Fibroblast of lung (primary cell): ENCODE results near the gene SLC38A6. TPM values are rescaled to one million over a fixed set of nuclear protein-coding genes. Genes with fewer than 3 reads are reported as not detected.

Experiments
- DNase-seq, 2 donors: peaks; one replicate each; pipeline versions ENCODE4 v3.0.0 to v3.0.0-alpha.2; 2010; ENCODE audit warnings: low read depth in 2 of 2
- H2AFZ ChIP-seq: 2 replicates; pipeline ENCODE4 v1.5.1; 2012; ENCODE audit warnings: low read length, control low read depth, inconsistent platforms
- H3K27ac ChIP-seq: 2 replicates; pipeline ENCODE4 v1.5.1; 2011; ENCODE audit warnings: low read length, control low read depth; ENCODE audit not compliant: insufficient read depth
- H3K27me3 ChIP-seq: 2 replicates; pipeline ENCODE4 v1.5.1; 2011; ENCODE audit warnings: mild to moderate bottlenecking, low read length; ENCODE audit not compliant: control insufficient read depth, insufficient read depth
- H3K36me3 ChIP-seq: 2 replicates; pipeline ENCODE4 v1.5.1; 2011; ENCODE audit warnings: low read length; ENCODE audit not compliant: control insufficient read depth, insufficient read depth
- H3K4me1 ChIP-seq: 2 replicates; pipeline ENCODE4 v1.5.1; 2011; ENCODE audit warnings: low read length; ENCODE audit not compliant: control insufficient read depth, insufficient read depth; ENCODE audit errors: extremely low read depth
- H3K4me2 ChIP-seq: 2 replicates; pipeline ENCODE4 v1.5.1; 2011; ENCODE audit warnings: low read length, control low read depth; ENCODE audit not compliant: insufficient read depth; ENCODE audit errors: extremely low read depth
- H3K4me3 ChIP-seq, 4 experiments: fragments of 200-600 bp in 1 of 4; sonication (generic) in 1 of 4; replicated peaks in 1 of 4; 2 replicates each; pipeline ENCODE4 v1.5.1; 2011 to 2016; ENCODE audit warnings: low read length in 4 of 4, low read depth in 3 of 4, mild to moderate bottlenecking in 3 of 4, control low read depth in 2 of 4, inconsistent platforms in 1 of 4, mixed read lengths in 1 of 4; ENCODE audit not compliant: insufficient read depth in 1 of 4; ENCODE audit errors: control extremely low read depth in 1 of 4
- H3K79me2 ChIP-seq: 2 replicates; pipeline ENCODE4 v1.5.1; 2012; ENCODE audit warnings: mild to moderate bottlenecking, low read length, inconsistent platforms; ENCODE audit not compliant: control insufficient read depth, insufficient read depth
- H3K9ac ChIP-seq: 2 replicates; pipeline ENCODE4 v1.5.1; 2011; ENCODE audit warnings: mild to moderate bottlenecking, low read length, control low read depth; ENCODE audit not compliant: insufficient read depth
- H3K9me3 ChIP-seq: 2 replicates; pipeline ENCODE4 v1.5.1; 2012; ENCODE audit warnings: low read depth, low read length; ENCODE audit not compliant: control insufficient read depth, insufficient read depth
- H4K20me1 ChIP-seq: 2 replicates; pipeline ENCODE4 v1.5.1; 2011; ENCODE audit warnings: low read length; ENCODE audit not compliant: control insufficient read depth, insufficient read depth; ENCODE audit errors: extremely low read depth
- CTCF ChIP-seq, 2 donors: IDR thresholded peaks in 1 of 2; conservative IDR thresholded peaks in 1 of 2; 1 replicate in 1 of 2; 2 replicates in 1 of 2; pipeline ENCODE4 v1.5.1; 2011 to 2012; ENCODE audit warnings: low read length in 2 of 2, control low read depth in 1 of 2, inconsistent platforms in 1 of 2, low read depth in 1 of 2, mild to moderate bottlenecking in 1 of 2
- EZH2 ChIP-seq: IDR thresholded peaks from 2 replicates; pipeline ENCODE4 v1.5.1; 2012; ENCODE audit warnings: low read length, control low read depth, mild to moderate bottlenecking; ENCODE audit errors: missing control alignments
- polyA plus RNA-seq, 2 donors: library from polyadenylated mRNA; depleted of rRNA in 1 of 2; stranded (reverse) in 1 of 2; unstranded in 1 of 2; fragments of >200 nt; gene quantifications; 2 replicates each; pipeline ENCODE4 v1.2.1, GENCODE V29; 2011 to 2012; ENCODE audit warnings: missing spikeins in 1 of 2
- total RNA-seq: library from RNA; depleted of rRNA; stranded (reverse); fragments of >200 nt; gene quantifications from 2 replicates; pipeline ENCODE4 v1.2.1, GENCODE V29; 2014

Gene SLC38A6
- total and polyA plus RNA-seq, 2 donors (not counting 1 experiment from before 2014, with no cell fraction given): 39.8 to 93.3 TPM

GRCh38 chr14:61034416-61035120, 53.5 kb downstream of the SLC38A6 start:
- Histone ChIP-seq H3K79me2 (no peaks in the 10 kb centered on the region), H3K4me3 (no peak overlapping the region), H2AFZ (no peak overlapping the region), H3K4me1 (peaks cover 4% of the 10 kb centered on the region), H3K4me2 (no peak overlapping the region), H3K9ac (no peak overlapping the region), H3K36me3 (no peaks in the 10 kb centered on the region), H3K9me3 (no peaks in the 10 kb centered on the region), H3K27me3 (no peaks in the 10 kb centered on the region), H4K20me1 (no peaks in the 10 kb centered on the region), H3K27ac (no peak overlapping the region)
- no peak for DNase-seq
- TF ChIP-seq EZH2: no peak
- TF ChIP-seq CTCF (conservative IDR thresholded peaks at IDR 0.05 in 1 of 2, IDR thresholded peaks at IDR 0.05 in 1 of 2; ENCODE audit: low read depth in 1 of 2, low read length in 2 of 2): no peak

- Histone ChIP-seq H3K27ac (no peak overlapping the region), H3K4me3 (no peak overlapping the region), H3K9me3 (no peaks in the 10 kb centered on the region), H3K4me2 (no peak overlapping the region), H3K36me3 (no peaks in the 10 kb centered on the region), H3K4me1 (peaks cover 4% of the 10 kb centered on the region), H4K20me1 (no peaks in the 10 kb centered on the region), H3K9ac (no peak overlapping the region), H3K79me2 (no peaks in the 10 kb centered on the region), H2AFZ (no peak overlapping the region), H3K27me3 (no peaks in the 10 kb centered on the region)
- no peak for DNase-seq
- no peak for TF ChIP-seq CTCF (conservative IDR thresholded peaks at IDR 0.05 in 1 of 2, IDR thresholded peaks at IDR 0.05 in 1 of 2; ENCODE audit: low read depth in 1 of 2, low read length in 2 of 2)
- no peak for TF ChIP-seq EZH2
Measured at GRCh38 chr14:61037215-61037614, 56.2 kb downstream of the SLC38A6 start.

- no peak for TF ChIP-seq EZH2
- TF ChIP-seq CTCF (conservative IDR thresholded peaks at IDR 0.05 in 1 of 2, IDR thresholded peaks at IDR 0.05 in 1 of 2; ENCODE audit: low read depth in 1 of 2, low read length in 2 of 2): no peak
- Histone ChIP-seq H2AFZ (no peak overlapping the region), H3K9me3 (no peaks in the 10 kb centered on the region), H3K4me3 (no peak overlapping the region), H3K4me2 (no peak overlapping the region), H3K27me3 (no peaks in the 10 kb centered on the region), H3K4me1 (no peaks in the 10 kb centered on the region), H3K27ac (no peak overlapping the region), H4K20me1 (no peaks in the 10 kb centered on the region), H3K36me3 (no peaks in the 10 kb centered on the region), H3K9ac (no peak overlapping the region), H3K79me2 (no peaks in the 10 kb centered on the region)
- no peak for DNase-seq
Measured at GRCh38 chr14:61041704-61042103, 60.7 kb downstream of the SLC38A6 start.
